ENCODE measurements around the gene DNAH8. TPM values are rescaled to one million over a fixed set of nuclear protein-coding genes. Genes with fewer than 3 reads are reported as not detected.

DNAH8 gene
- total RNA-seq, 1 experiment from 2014 or later = not detected

- no peak overlapping the region for H3K4me3 ChIP-seq (replicated peaks in 1 of 2; ENCODE audit: low read depth in 1 of 2, low read length in 2 of 2)
- ChIA-PET POLR2A (no interaction called here), RAD21 (ENCODE audit: low non-redundant PET in 1 of 2, low total read pairs in 2 of 2, uncharacterized antibody in 2 of 2, unreplicated experiment in 2 of 2) (no interaction called here), CTCF (interaction anchor here (1.3 kb wide), 1 partner anchor 14 kb away, joined by 4 read pairs; no protein-coding TSS in a partner anchor)
- no peak overlapping the region for H3K4me2 ChIP-seq (ENCODE audit: low read length)
- H3K9ac ChIP-seq (ENCODE audit: low read length) = no peak overlapping the region
- no peaks in the 10 kb centered on the region for H3K4me1 ChIP-seq (ENCODE audit: control insufficient read depth in 1 of 2, insufficient read depth in 2 of 2, low read length in 2 of 2)
- H3K9me2 ChIP-seq (ENCODE audit: insufficient read depth) = no peaks in the 10 kb centered on the region
- H2AFZ ChIP-seq (ENCODE audit: low read depth, low read length, poor library complexity, severe bottlenecking) = no peak overlapping the region
- DNase-seq (ENCODE audit: low read depth, low spot score) (no peak), ATAC-seq (no peak)
- no peak overlapping the region for H3K27ac ChIP-seq (ENCODE audit: low read depth, low read length)
- H3K27me3 ChIP-seq (ENCODE audit: insufficient read depth, low read length) = peaks cover 17% of the 10 kb centered on the region
- H4K20me1 ChIP-seq (ENCODE audit: insufficient read depth) = no peaks in the 10 kb centered on the region
- intact Hi-C loops (cut with micrococcal nuclease) = no loop called here
- BruUV-seq (replicated peaks) = no TSS peak
- H3K79me2 ChIP-seq (ENCODE audit: insufficient read depth, low read length) = no peaks in the 10 kb centered on the region
- no peaks in the 10 kb centered on the region for H3K36me3 ChIP-seq (ENCODE audit: control insufficient read depth in 1 of 2, insufficient read depth in 2 of 2, low read length in 2 of 2)
- no peaks in the 10 kb centered on the region for H3K9me3 ChIP-seq (ENCODE audit: control insufficient read depth in 1 of 2, insufficient read depth in 1 of 2, low read depth in 1 of 2, low read length in 2 of 2)
- TF ChIP-seq MAX (IDR thresholded peaks at IDR 0.05) (no peak), SRF (IDR thresholded peaks at IDR 0.05; ENCODE audit: low read depth) (no peak), EZH2phosphoT487 (IDR thresholded peaks at IDR 0.05; ENCODE audit: borderline replicate concordance) (no peak), RAD21 (IDR thresholded peaks at IDR 0.05; ENCODE audit: low read depth) (no peak), ZBTB33 (IDR thresholded peaks at IDR 0.05; ENCODE audit: extremely low read depth, insufficient replicate concordance, low read length) (no peak), ZFX (IDR thresholded peaks at IDR 0.05) (no peak), REST (IDR thresholded peaks at IDR 0.05; ENCODE audit: low read depth) (no peak), JUND (IDR thresholded peaks at IDR 0.05) (no peak), ZNF274 (IDR thresholded peaks at IDR 0.05; ENCODE audit: low read depth, low read length) (no peak), POLR2A (IDR thresholded peaks at IDR 0.05; ENCODE audit: borderline replicate concordance, extremely low read depth, insufficient read depth, insufficient read length) (no peak), POLR2AphosphoS5 (IDR thresholded peaks at IDR 0.05; ENCODE audit: low read depth, low read length) (no peak), FOSL1 (IDR thresholded peaks at IDR 0.05; ENCODE audit: low read depth) (no peak), YY1 (IDR thresholded peaks at IDR 0.05; ENCODE audit: extremely low read depth, insufficient replicate concordance, low read depth, low read length) (no peak)
Measured at GRCh38 chr6:38959138-38959537, 244.0 kb downstream of the DNAH8 start.
